Hematopoietic multipotent progenitor cell treated with erythropoietin and hydrocortisone succinate and interleukin-3 and kit ligand, for 17 days (in vitro differentiated cells): ENCODE data around the gene IFNL4.
"Not testable (repeated sequence)": the region's sequence is repeated elsewhere in the genome, so short reads cannot be mapped to it uniquely, and the experiment has no call there.

Experiments used
- DNase-seq: peaks from one replicate; pipeline ENCODE4 v3.0.0-alpha.2; 2015; ENCODE audit warnings: low spot score

The IFNL4 gene

GRCh38 chr19:39248806-39249205 lies at the start of gene IFNL4:
TSS of gene IFNL4 (minus strand) at chr19:39248856.
- no peak for DNase-seq

GRCh38 chr19:39297931-39298634 lies 49.4 kb upstream of the IFNL4 start:
- no peak for DNase-seq

- no peak for DNase-seq
Observed at GRCh38 chr19:39296906-39297305, 48.2 kb upstream of the IFNL4 start.

GRCh38 chr19:39296055-39296645 lies 47.5 kb upstream of the IFNL4 start, which contains the start of gene IFNL1:
TSS of gene IFNL1 (plus strand) at chr19:39296407. CDS start at chr19:39296422, 15 bp downstream.
- DNase-seq: no peak

- DNase-seq: no peak
Observed at GRCh38 chr19:39293394-39293793, 44.7 kb upstream of the IFNL4 start.

GRCh38 chr19:39284032-39284431 lies 35.4 kb upstream of the IFNL4 start:
- no peak for DNase-seq

GRCh38 chr19:39282021-39282420 lies 33.4 kb upstream of the IFNL4 start:
- no peak for DNase-seq

GRCh38 chr19:39277598-39277997 lies 28.9 kb upstream of the IFNL4 start:
- no peak for DNase-seq

- no peak for DNase-seq
Observed at GRCh38 chr19:39276740-39277139, 28.1 kb upstream of the IFNL4 start.

- no peak for DNase-seq
Observed at GRCh38 chr19:39275578-39275977, 26.9 kb upstream of the IFNL4 start.

- DNase-seq: not testable (repeated sequence)
Observed at GRCh38 chr19:39273859-39274258, 25.2 kb upstream of the IFNL4 start.

GRCh38 chr19:39270036-39270871 lies 21.6 kb upstream of the IFNL4 start:
- no peak for DNase-seq

GRCh38 chr19:39269369-39269768 lies 20.7 kb upstream of the IFNL4 start:
- not testable (repeated sequence) for DNase-seq

GRCh38 chr19:39268531-39269223 lies 20.0 kb upstream of the IFNL4 start:
- not testable (repeated sequence) for DNase-seq

GRCh38 chr19:39268085-39268484 lies 19.4 kb upstream of the IFNL4 start, which contains the start of gene IFNL2:
TSS of gene IFNL2 (plus strand) at chr19:39268396. CDS start at chr19:39268569, 173 bp downstream.
- not testable (repeated sequence) for DNase-seq

- no peak for DNase-seq
Observed at GRCh38 chr19:39265321-39265916, 16.8 kb upstream of the IFNL4 start.

GRCh38 chr19:39264306-39265290 lies 15.9 kb upstream of the IFNL4 start:
- DNase-seq: no peak

GRCh38 chr19:39263912-39264305 lies 15.3 kb upstream of the IFNL4 start:
- no peak for DNase-seq

- DNase-seq: no peak
Observed at GRCh38 chr19:39262496-39262895, 13.8 kb upstream of the IFNL4 start.

GRCh38 chr19:39261704-39262103 lies 13.0 kb upstream of the IFNL4 start:
- DNase-seq: no peak
